SJCRH30 (cell line): ENCODE measurements around the gene STAT5A. TPM values are rescaled to one million over a fixed set of nuclear protein-coding genes. Genes with fewer than 3 reads are reported as not detected.
"Not testable (repeated sequence)": the region's sequence is repeated elsewhere in the genome, so short reads cannot be mapped to it uniquely, and the experiment has no call there.

Experiments used
- DNase-seq, 2 experiments: peaks; one replicate each; pipeline ENCODE4 v3.0.0-alpha.2; 2015 to 2020
- H3K27ac ChIP-seq: fragments of 250-450 bp; sonication (Bioruptor Pico); 2 replicates; pipeline ENCODE4 v1.5.1; 2020; ENCODE audit warnings: mild to moderate bottlenecking, moderate library complexity
- H3K27me3 ChIP-seq: fragments of 250-450 bp; sonication (Bioruptor Pico); 2 replicates; pipeline ENCODE4 v1.5.1; 2020; ENCODE audit warnings: mild to moderate bottlenecking, moderate library complexity
- H3K36me3 ChIP-seq: fragments of 250-450 bp; sonication (Bioruptor Pico); 2 replicates; pipeline ENCODE4 v1.5.1; 2020; ENCODE audit warnings: mild to moderate bottlenecking, moderate library complexity
- H3K4me1 ChIP-seq: fragments of 250-450 bp; sonication (Bioruptor Pico); 2 replicates; pipeline ENCODE4 v1.5.1; 2020; ENCODE audit warnings: mild to moderate bottlenecking, moderate library complexity
- H3K4me3 ChIP-seq: fragments of 250-450 bp; sonication (Bioruptor Pico); 2 replicates; pipeline ENCODE4 v1.5.1; 2020; ENCODE audit warnings: mild to moderate bottlenecking, moderate library complexity
- H3K9me3 ChIP-seq: fragments of 250-450 bp; sonication (Bioruptor Pico); replicated peaks from 2 replicates; pipeline ENCODE4 v1.5.1; 2020; ENCODE audit warnings: mild to moderate bottlenecking, moderate library complexity
- total RNA-seq: library from RNA; depleted of rRNA; stranded (reverse); fragments of >200 nt; shearing (Covaris generic); gene quantifications from 2 replicates; pipeline ENCODE4 v1.2.3, GENCODE V29; 2014

STAT5A gene
- total RNA-seq, 1 experiment from 2014 or later: 5.9 TPM

GRCh38 chr17:42338427-42338985, 50.2 kb downstream of the STAT5A start:
- no peaks in the 10 kb centered on the region for H3K27me3 ChIP-seq
- peaks cover 50% of the 10 kb centered on the region for H3K36me3 ChIP-seq
- H3K4me3 ChIP-seq: no peak overlapping the region
- H3K27ac ChIP-seq: no peak overlapping the region
- H3K4me1 ChIP-seq: peaks cover 28% of the 10 kb centered on the region
- DNase-seq: no peak
- H3K9me3 ChIP-seq: no peaks in the 10 kb centered on the region

GRCh38 chr17:42339221-42339620, 50.9 kb downstream of the STAT5A start:
- Histone ChIP-seq H3K27me3 (no peaks in the 10 kb centered on the region), H3K36me3 (peaks cover 52% of the 10 kb centered on the region)

GRCh38 chr17:42340691-42341127, 52.4 kb downstream of the STAT5A start:
- Histone ChIP-seq H3K4me3 (no peak overlapping the region), H3K9me3 (no peaks in the 10 kb centered on the region), H3K27ac (no peak overlapping the region), H3K4me1 (peaks cover 26% of the 10 kb centered on the region), H3K27me3 (no peaks in the 10 kb centered on the region), H3K36me3 (peaks cover 51% of the 10 kb centered on the region)
- no peak for DNase-seq

More at GRCh38 chr17:42339221-42339620, 50.9 kb downstream of the STAT5A start:
- no peak overlapping the region for H3K27ac ChIP-seq
- no peak for DNase-seq
- no peaks in the 10 kb centered on the region for H3K9me3 ChIP-seq
- peaks cover 26% of the 10 kb centered on the region for H3K4me1 ChIP-seq
- H3K4me3 ChIP-seq: no peak overlapping the region

- Histone ChIP-seq H3K4me1 (peaks cover 26% of the 10 kb centered on the region), H3K27me3 (no peaks in the 10 kb centered on the region), H3K36me3 (peaks cover 50% of the 10 kb centered on the region), H3K27ac (peak overlapping the region; percentile 88), H3K9me3 (no peaks in the 10 kb centered on the region), H3K4me3 (no peak overlapping the region)
- DNase-seq: no peak
Measured at GRCh38 chr17:42341568-42341967, 53.3 kb downstream of the STAT5A start.

- H3K4me1 ChIP-seq: peaks cover 30% of the 10 kb centered on the region
- H3K4me3 ChIP-seq: no peak overlapping the region
- H3K27ac ChIP-seq: peak overlapping the region; percentile 88
- H3K36me3 ChIP-seq: peaks cover 44% of the 10 kb centered on the region
- DNase-seq: peak; percentile 79 to 92
- no peaks in the 10 kb centered on the region for H3K9me3 ChIP-seq
- H3K27me3 ChIP-seq: no peaks in the 10 kb centered on the region
Measured at GRCh38 chr17:42342242-42343008, 54.1 kb downstream of the STAT5A start.

- Histone ChIP-seq H3K9me3 (no peaks in the 10 kb centered on the region), H3K36me3 (peaks cover 31% of the 10 kb centered on the region), H3K4me1 (peaks cover 35% of the 10 kb centered on the region), H3K27me3 (no peaks in the 10 kb centered on the region), H3K4me3 (no peak overlapping the region), H3K27ac (no peak overlapping the region)
- DNase-seq: no peak
Measured at GRCh38 chr17:42345396-42346073, 57.2 kb downstream of the STAT5A start.

GRCh38 chr17:42346481-42346880, 58.2 kb downstream of the STAT5A start:
- no peaks in the 10 kb centered on the region for H3K27me3 ChIP-seq
- peaks cover 29% of the 10 kb centered on the region for H3K36me3 ChIP-seq
- DNase-seq: no peak
- H3K4me1 ChIP-seq: peaks cover 32% of the 10 kb centered on the region
- no peaks in the 10 kb centered on the region for H3K9me3 ChIP-seq
- H3K4me3 ChIP-seq: no peak overlapping the region
- no peak overlapping the region for H3K27ac ChIP-seq

GRCh38 chr17:42347198-42347597, 58.9 kb downstream of the STAT5A start:
- DNase-seq: no peak
- H3K4me1 ChIP-seq: peaks cover 25% of the 10 kb centered on the region
- H3K27me3 ChIP-seq: no peaks in the 10 kb centered on the region
- no peak overlapping the region for H3K27ac ChIP-seq
- no peaks in the 10 kb centered on the region for H3K9me3 ChIP-seq
- peaks cover 25% of the 10 kb centered on the region for H3K36me3 ChIP-seq
- no peak overlapping the region for H3K4me3 ChIP-seq

- no peak overlapping the region for H3K27ac ChIP-seq
Measured at GRCh38 chr17:42347606-42348005, 59.3 kb downstream of the STAT5A start.

GRCh38 chr17:42348104-42348503, 59.8 kb downstream of the STAT5A start:
- H3K36me3 ChIP-seq: peaks cover 25% of the 10 kb centered on the region
- H3K4me3 ChIP-seq: no peak overlapping the region
- H3K4me1 ChIP-seq: peaks cover 16% of the 10 kb centered on the region
- DNase-seq: no peak
- no peaks in the 10 kb centered on the region for H3K9me3 ChIP-seq
- H3K27me3 ChIP-seq: no peaks in the 10 kb centered on the region
- no peak overlapping the region for H3K27ac ChIP-seq

More at GRCh38 chr17:42347606-42348005, 59.3 kb downstream of the STAT5A start:
- no peaks in the 10 kb centered on the region for H3K27me3 ChIP-seq
- H3K36me3 ChIP-seq: peaks cover 25% of the 10 kb centered on the region
- no peaks in the 10 kb centered on the region for H3K9me3 ChIP-seq
- H3K4me1 ChIP-seq: peaks cover 21% of the 10 kb centered on the region
- DNase-seq: no peak
- H3K4me3 ChIP-seq: no peak overlapping the region

- Histone ChIP-seq H3K27me3 (no peaks in the 10 kb centered on the region), H3K27ac (no peak overlapping the region), H3K4me3 (no peak overlapping the region), H3K4me1 (no peaks in the 10 kb centered on the region), H3K9me3 (no peaks in the 10 kb centered on the region), H3K36me3 (no peaks in the 10 kb centered on the region)
- DNase-seq: no peak
Measured at GRCh38 chr17:42354956-42355843, 66.9 kb downstream of the STAT5A start.

GRCh38 chr17:42358434-42358833, 70.1 kb downstream of the STAT5A start:
- Histone ChIP-seq H3K27ac (no peak overlapping the region), H3K36me3 (no peaks in the 10 kb centered on the region), H3K27me3 (no peaks in the 10 kb centered on the region), H3K4me1 (no peaks in the 10 kb centered on the region), H3K9me3 (0 out of 2 replicates have a peak, but pooled peaks cover 5% of the 10 kb centered on the region), H3K4me3 (no peak overlapping the region)
- no peak for DNase-seq

GRCh38 chr17:42359133-42359532, 70.8 kb downstream of the STAT5A start:
- H3K9me3 ChIP-seq: 0 out of 2 replicates have a peak, but pooled peaks cover 5% of the 10 kb centered on the region
- no peaks in the 10 kb centered on the region for H3K27me3 ChIP-seq
- DNase-seq: no peak
- H3K4me1 ChIP-seq: no peaks in the 10 kb centered on the region
- no peak overlapping the region for H3K27ac ChIP-seq
- H3K36me3 ChIP-seq: no peaks in the 10 kb centered on the region
- H3K4me3 ChIP-seq: no peak overlapping the region

GRCh38 chr17:42360388-42360787, 72.1 kb downstream of the STAT5A start:
- not testable (repeated sequence) for H3K27me3 ChIP-seq, H3K9me3 ChIP-seq, H3K4me1 ChIP-seq, H3K4me3 ChIP-seq, H3K27ac ChIP-seq, DNase-seq, H3K36me3 ChIP-seq
